Progenitor cell of endocrine pancreas (in vitro differentiated cells): ENCODE data around the gene CPNE2. TPM values are rescaled to one million over a fixed set of nuclear protein-coding genes. Genes with fewer than 3 reads are reported as not detected.

ENCODE experiments used
- DNase-seq: peaks from one replicate; pipeline ENCODE4 v3.0.0; 2021; ENCODE audit warnings: low spot score; ENCODE audit not compliant: unreplicated experiment
- H3K27ac Mint-ChIP-seq: 2 replicates; pipeline ENCODE4 v1.8.0; 2021; ENCODE audit warnings: mild to moderate bottlenecking, moderate library complexity, mixed read lengths
- H3K27me3 Mint-ChIP-seq: 2 replicates; pipeline ENCODE4 v1.8.0; 2021; ENCODE audit warnings: mixed read lengths
- H3K36me3 Mint-ChIP-seq: 2 replicates; pipeline ENCODE4 v1.8.0; 2022; ENCODE audit warnings: mixed read lengths; ENCODE audit not compliant: insufficient read depth
- H3K4me1 Mint-ChIP-seq: 2 replicates; pipeline ENCODE4 v1.8.0; 2021; ENCODE audit warnings: low read depth, mixed read lengths
- H3K4me3 Mint-ChIP-seq: 2 replicates; pipeline ENCODE4 v1.8.0; 2021; ENCODE audit warnings: low read depth, mild to moderate bottlenecking, moderate library complexity, mixed read lengths
- H3K9me3 Mint-ChIP-seq: 2 replicates; pipeline ENCODE4 v1.8.0; 2021; ENCODE audit warnings: low read depth, mixed read lengths
- total RNA-seq: library from RNA; stranded (reverse); gene quantifications from 2 replicates; pipeline ENCODE4 v1.2.1, GENCODE V29; 2021
- TF ChIP-seq, protein P1 (sequence below): fragments of 200-600 bp; sonication (generic); IDR thresholded peaks from one replicate; pipeline ENCODE4 v1.5.0; 2021; ENCODE audit warnings: antibody characterized with exemption, mild to moderate bottlenecking; ENCODE audit not compliant: unreplicated experiment

Gene CPNE2
- total RNA-seq, 1 donor from 2014 or later = 6.7 TPM

DNA sequence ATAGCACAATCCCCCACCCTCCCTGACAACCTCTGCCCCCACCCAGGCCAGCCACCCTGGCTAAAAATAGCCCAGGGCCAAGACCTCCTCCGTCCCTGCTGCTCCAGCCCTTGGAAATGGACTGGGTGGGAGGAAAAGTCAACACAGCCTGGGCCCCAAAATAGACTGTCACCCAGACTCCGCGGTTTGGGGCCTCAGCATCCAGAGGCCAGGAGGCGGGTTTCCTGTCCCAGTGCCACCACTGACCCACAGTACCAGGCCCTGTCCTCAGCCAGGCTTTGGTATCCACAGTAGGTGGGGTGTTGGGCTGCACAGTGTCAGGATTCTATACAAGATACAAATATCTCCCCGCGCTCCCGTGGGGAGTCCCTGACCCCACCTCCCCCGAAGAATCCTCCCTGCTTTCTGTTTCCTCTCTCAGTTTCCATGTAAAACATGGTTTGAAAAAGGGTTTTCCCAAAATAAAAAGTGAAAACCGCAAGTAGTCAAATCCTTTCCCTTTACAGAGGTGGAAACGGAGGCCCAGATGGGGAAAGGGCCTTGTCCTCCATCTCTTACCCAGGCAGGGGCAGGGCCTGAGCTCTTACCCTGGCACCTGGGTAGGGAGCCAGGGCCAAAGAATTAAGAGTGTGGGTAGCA, 20.1 kb downstream of the CPNE2 start:
- DNase-seq = no peak

DNA sequence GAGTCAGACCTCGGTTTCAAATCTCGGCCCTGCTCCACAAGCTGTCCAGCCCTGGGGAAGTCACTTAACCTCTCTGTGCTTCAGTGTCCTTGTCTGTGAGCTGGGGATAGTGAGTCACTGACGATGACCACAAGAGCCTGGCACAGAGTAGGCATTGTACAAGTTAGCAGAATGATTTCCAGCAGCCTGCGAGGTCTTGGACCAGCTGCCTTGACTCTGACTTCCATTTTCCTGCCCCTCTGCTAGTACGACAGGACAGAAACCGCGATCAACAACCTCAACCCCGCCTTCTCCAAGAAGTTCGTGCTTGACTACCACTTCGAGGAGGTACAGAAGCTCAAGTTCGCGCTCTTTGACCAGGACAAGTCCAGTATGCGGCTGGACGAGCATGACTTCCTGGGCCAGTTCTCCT, 20.7 kb downstream of the CPNE2 start:
- DNase-seq = no peak
- Mint-ChIP-seq H3K4me3 (no peak overlapping the region), H3K36me3 (no peaks in the 10 kb centered on the region), H3K4me1 (peaks cover 3% of the 10 kb centered on the region), H3K27ac (no peak overlapping the region), H3K27me3 (no peaks in the 10 kb centered on the region), H3K9me3 (no peaks in the 10 kb centered on the region)
- TF ChIP-seq, protein P1, sequence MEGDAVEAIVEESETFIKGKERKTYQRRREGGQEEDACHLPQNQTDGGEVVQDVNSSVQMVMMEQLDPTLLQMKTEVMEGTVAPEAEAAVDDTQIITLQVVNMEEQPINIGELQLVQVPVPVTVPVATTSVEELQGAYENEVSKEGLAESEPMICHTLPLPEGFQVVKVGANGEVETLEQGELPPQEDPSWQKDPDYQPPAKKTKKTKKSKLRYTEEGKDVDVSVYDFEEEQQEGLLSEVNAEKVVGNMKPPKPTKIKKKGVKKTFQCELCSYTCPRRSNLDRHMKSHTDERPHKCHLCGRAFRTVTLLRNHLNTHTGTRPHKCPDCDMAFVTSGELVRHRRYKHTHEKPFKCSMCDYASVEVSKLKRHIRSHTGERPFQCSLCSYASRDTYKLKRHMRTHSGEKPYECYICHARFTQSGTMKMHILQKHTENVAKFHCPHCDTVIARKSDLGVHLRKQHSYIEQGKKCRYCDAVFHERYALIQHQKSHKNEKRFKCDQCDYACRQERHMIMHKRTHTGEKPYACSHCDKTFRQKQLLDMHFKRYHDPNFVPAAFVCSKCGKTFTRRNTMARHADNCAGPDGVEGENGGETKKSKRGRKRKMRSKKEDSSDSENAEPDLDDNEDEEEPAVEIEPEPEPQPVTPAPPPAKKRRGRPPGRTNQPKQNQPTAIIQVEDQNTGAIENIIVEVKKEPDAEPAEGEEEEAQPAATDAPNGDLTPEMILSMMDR = no peak

More for the DNA sequence above, 20.1 kb downstream of the CPNE2 start:
- H3K27me3 Mint-ChIP-seq = no peaks in the 10 kb centered on the region
- TF ChIP-seq, protein P1 = no peak
- H3K9me3 Mint-ChIP-seq = no peaks in the 10 kb centered on the region
- peaks cover 3% of the 10 kb centered on the region for H3K4me1 Mint-ChIP-seq
- no peak overlapping the region for H3K27ac Mint-ChIP-seq
- H3K36me3 Mint-ChIP-seq = no peaks in the 10 kb centered on the region
- H3K4me3 Mint-ChIP-seq = no peak overlapping the region

DNA sequence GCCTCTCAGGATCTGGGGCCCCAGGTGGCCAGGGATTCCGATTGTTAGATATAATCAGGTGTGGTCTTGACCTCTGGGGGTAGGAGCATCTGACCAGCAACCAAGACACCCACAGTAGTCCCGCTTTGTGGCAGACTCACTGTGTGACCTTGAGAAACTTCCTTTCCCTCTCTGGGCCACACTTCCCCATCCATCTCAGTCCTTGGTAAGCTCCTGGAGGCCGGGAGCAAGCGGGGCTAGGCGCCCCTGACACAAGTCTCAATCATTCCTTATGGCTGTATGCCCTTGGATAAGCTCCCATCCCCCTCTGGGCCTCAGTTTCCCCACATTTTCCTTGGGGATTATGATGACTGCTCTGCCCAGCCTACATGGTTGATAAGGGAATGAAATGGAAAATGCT, 21.3 kb downstream of the CPNE2 start:
- Mint-ChIP-seq H3K36me3 (no peaks in the 10 kb centered on the region), H3K4me1 (peaks cover 3% of the 10 kb centered on the region), H3K27ac (no peak overlapping the region)

DNA sequence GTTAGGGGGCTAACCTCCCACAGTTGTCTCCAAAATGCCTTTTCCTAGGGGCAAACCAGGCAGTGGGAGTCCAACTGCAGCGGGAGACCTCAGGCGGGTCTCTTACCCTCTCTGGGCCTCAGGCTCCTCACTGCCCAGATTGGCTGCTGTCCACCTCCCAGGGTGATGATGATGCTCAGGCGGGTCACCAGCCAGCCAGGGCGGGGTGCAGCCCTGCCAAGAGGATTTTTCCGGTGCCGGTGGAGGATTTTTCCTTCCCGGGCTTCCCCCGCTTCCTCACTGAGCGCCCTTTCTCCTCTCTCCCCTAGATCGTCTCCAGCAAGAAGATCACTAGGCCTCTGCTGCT, 22.8 kb downstream of the CPNE2 start:
- Mint-ChIP-seq H3K9me3 (no peaks in the 10 kb centered on the region), H3K27me3 (no peaks in the 10 kb centered on the region), H3K4me1 (peaks cover 3% of the 10 kb centered on the region), H3K36me3 (no peaks in the 10 kb centered on the region), H3K4me3 (no peak overlapping the region), H3K27ac (no peak overlapping the region)
- no peak for DNase-seq
- TF ChIP-seq, protein P1 = no peak

More for the DNA sequence above, 21.3 kb downstream of the CPNE2 start:
- H3K9me3 Mint-ChIP-seq = no peaks in the 10 kb centered on the region
- no peak overlapping the region for H3K4me3 Mint-ChIP-seq
- no peak for DNase-seq
- TF ChIP-seq, protein P1 = no peak
- no peaks in the 10 kb centered on the region for H3K27me3 Mint-ChIP-seq

DNA sequence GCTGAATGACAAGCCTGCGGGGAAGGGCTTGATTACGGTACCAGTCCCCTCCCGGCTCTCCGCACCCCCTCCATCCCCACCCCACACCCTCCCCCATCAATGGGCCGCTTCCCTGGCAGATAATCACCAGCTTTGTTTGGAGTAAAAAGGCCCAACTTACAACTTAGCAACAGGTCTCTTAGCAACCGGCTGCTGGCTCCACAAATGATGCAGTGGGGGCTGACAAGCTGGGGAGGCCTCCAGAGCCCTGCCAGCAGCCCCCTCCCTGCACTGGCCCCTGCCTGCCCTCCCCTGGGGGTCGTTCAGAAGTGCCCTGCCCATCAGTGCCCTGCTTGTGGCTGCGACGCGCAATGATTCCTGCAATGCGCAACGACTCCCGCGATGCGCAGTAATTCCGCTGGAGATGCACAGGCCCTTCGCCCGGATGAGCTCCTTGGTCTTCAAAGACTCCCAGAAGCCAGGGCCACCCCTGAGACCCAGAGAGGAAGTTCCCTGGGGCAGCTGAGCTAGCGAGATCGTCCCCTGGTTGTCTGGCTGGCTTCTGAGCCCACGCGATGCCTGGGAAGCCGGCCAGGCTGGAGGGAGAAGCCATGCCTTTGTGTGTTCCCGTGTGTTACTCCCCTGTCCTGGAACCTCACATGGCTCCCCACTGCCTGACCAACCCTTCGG, 23.3 kb downstream of the CPNE2 start:
- no peak for DNase-seq
- TF ChIP-seq, protein P1 = no peak
- H3K9me3 Mint-ChIP-seq = no peaks in the 10 kb centered on the region
- H3K36me3 Mint-ChIP-seq = no peaks in the 10 kb centered on the region
- H3K4me1 Mint-ChIP-seq = peaks cover 3% of the 10 kb centered on the region
- no peaks in the 10 kb centered on the region for H3K27me3 Mint-ChIP-seq
- H3K4me3 Mint-ChIP-seq = no peak overlapping the region
- H3K27ac Mint-ChIP-seq = no peak overlapping the region
